ENCODE results near the gene ITGAL.
"Not testable (repeated sequence)": the region's sequence is repeated elsewhere in the genome, so short reads cannot be mapped to it uniquely, and the experiment has no call there.

ITGAL gene

GRCh38 chr16:30493941-30494488, 21.5 kb downstream of the ITGAL start:
- no peak for DNase-seq

GRCh38 chr16:30494709-30495108, 22.2 kb downstream of the ITGAL start:
- DNase-seq = no peak

GRCh38 chr16:30499284-30499683, 26.7 kb downstream of the ITGAL start:
- DNase-seq = no peak

GRCh38 chr16:30503403-30504296, 31.1 kb downstream of the ITGAL start:
- DNase-seq = no peak

GRCh38 chr16:30509081-30509765, 36.7 kb downstream of the ITGAL start:
- no peak for DNase-seq

- DNase-seq = no peak
These were observed 37.9 kb downstream of the ITGAL start for GRCh38 chr16:30510376-30510938.

GRCh38 chr16:30511509-30511908, 39.0 kb downstream of the ITGAL start:
- no peak for DNase-seq

GRCh38 chr16:30515275-30515674, 42.7 kb downstream of the ITGAL start:
- DNase-seq = no peak

GRCh38 chr16:30518552-30518951, 46.0 kb downstream of the ITGAL start:
- DNase-seq = no peak

- no peak for DNase-seq
These were observed 46.8 kb downstream of the ITGAL start for GRCh38 chr16:30519120-30520049.

GRCh38 chr16:30521476-30521872, 48.9 kb downstream of the ITGAL start:
- DNase-seq = no peak

GRCh38 chr16:30521873-30522641, 49.5 kb downstream of the ITGAL start:
- DNase-seq = no peak

GRCh38 chr16:30522702-30523463, 50.3 kb downstream of the ITGAL start:
- DNase-seq = not testable (repeated sequence)

- DNase-seq = no peak
These were observed 51.4 kb downstream of the ITGAL start for GRCh38 chr16:30523768-30524574.

GRCh38 chr16:30524575-30525568, 52.3 kb downstream of the ITGAL start:
- no peak for DNase-seq

GRCh38 chr16:30525844-30526136, 53.2 kb downstream of the ITGAL start:
- DNase-seq = no peak

- DNase-seq = no peak
These were observed 53.7 kb downstream of the ITGAL start, which contains the start of gene ZNF768 for GRCh38 chr16:30526137-30526822. ZNF768 (minus strand) TSS chr16:30526566; CDS start chr16:30526413, 153 bp downstream.
